Loucy (cell line): ENCODE data around the gene ERMAP.

Experiments used
- EZH2phosphoT487 ChIP-seq: fragments of 200-600 bp; IDR thresholded peaks from 2 replicates; pipeline ENCODE4 v1.6.1; 2018; ENCODE audit warnings: antibody characterized with exemption, mild to moderate bottlenecking, moderate library complexity, borderline replicate concordance
- TF ChIP-seq, protein P1 (sequence below): fragments of 200-600 bp; sonication (generic); conservative IDR thresholded peaks from 2 replicates; pipeline ENCODE4 v1.5.1; 2014; ENCODE audit warnings: mild to moderate bottlenecking, antibody characterized with exemption, low read length

DNA sequence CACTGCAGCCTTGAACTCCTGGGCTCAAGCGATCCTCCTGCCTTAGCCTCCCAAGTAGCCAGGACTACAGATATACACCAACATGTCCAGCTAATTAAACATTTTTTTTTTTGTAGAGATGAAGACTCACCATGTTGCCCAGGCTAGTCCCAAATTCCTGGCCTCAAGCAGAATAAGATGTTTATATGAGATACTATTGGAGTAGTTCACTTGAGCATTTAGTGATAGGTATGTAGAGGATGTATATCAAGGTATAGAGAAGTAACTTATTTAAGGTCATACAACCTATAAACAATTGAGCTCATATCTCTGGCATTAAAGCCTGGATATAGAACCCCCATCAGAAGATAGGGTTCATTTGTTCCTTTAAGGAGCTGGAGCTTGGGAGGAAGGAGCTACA lies 36.7 kb upstream of the ERMAP start:
- TF ChIP-seq, protein P1, sequence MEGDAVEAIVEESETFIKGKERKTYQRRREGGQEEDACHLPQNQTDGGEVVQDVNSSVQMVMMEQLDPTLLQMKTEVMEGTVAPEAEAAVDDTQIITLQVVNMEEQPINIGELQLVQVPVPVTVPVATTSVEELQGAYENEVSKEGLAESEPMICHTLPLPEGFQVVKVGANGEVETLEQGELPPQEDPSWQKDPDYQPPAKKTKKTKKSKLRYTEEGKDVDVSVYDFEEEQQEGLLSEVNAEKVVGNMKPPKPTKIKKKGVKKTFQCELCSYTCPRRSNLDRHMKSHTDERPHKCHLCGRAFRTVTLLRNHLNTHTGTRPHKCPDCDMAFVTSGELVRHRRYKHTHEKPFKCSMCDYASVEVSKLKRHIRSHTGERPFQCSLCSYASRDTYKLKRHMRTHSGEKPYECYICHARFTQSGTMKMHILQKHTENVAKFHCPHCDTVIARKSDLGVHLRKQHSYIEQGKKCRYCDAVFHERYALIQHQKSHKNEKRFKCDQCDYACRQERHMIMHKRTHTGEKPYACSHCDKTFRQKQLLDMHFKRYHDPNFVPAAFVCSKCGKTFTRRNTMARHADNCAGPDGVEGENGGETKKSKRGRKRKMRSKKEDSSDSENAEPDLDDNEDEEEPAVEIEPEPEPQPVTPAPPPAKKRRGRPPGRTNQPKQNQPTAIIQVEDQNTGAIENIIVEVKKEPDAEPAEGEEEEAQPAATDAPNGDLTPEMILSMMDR: no peak
- TF ChIP-seq EZH2phosphoT487: no peak
